NCI-H345 (cell line): ENCODE measurements around the gene GRIK4.

ENCODE experiments used
- DNase-seq: peaks from one replicate; lab custom pipeline; 2025; lab: John Stamatoyannopoulos, UW

GRIK4 gene

DNA sequence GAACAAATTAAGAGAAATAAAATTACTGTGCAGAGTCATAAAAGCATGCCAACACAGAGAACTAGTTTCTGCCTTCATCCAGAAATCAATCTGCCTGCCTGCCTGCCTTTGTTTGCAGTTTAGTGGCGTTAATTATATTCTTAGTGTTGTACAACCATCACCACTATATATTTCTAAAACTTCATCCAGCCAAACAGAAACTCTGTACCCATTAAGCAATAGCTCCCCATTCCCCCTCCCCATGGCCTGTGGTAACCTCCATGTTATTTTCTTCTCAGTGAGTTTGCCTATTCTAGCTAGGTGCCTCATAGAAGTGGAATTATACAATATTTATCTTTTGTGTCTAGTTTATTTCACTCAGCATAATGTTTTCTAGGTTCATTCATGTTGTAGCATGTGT, 329.1 kb downstream of the GRIK4 start:
- no peak for DNase-seq

DNA sequence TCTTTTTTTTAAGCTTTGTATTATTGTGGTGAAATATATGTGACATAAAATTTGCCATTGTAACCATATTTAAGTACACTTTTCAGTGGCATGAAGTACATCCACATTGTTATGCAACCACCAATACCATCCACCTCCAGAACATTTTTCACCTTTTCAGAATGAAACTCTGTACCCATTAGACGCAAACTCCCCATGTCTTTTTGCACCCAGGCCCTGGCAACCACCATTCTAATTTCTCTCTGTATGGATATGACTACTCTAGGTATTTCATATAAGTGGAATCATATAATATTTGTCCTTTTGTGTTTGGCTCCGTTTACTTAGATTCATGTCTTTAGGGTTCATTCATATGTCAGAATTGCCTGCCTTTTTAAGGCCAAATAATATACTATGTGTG, 329.5 kb downstream of the GRIK4 start:
- no peak for DNase-seq

DNA sequence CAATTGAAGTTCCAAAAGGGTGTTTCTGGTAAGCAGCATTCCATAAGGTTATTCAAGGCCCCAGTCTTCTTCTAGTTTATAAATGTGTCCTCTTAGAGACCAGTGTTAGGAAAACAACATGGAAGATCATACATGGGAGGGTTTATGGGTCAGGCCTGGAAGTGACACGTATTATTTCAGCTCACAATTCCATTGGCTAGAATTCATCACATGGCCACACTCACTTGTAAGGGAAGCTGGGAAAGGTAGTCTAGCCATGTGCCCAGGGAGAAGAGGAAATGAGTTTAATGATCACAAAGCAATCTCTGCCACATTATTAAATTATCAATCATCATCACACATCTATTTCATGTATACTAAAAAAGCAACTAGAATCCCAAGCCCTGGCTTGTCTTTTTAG, 330.6 kb downstream of the GRIK4 start:
- no peak for DNase-seq

DNA sequence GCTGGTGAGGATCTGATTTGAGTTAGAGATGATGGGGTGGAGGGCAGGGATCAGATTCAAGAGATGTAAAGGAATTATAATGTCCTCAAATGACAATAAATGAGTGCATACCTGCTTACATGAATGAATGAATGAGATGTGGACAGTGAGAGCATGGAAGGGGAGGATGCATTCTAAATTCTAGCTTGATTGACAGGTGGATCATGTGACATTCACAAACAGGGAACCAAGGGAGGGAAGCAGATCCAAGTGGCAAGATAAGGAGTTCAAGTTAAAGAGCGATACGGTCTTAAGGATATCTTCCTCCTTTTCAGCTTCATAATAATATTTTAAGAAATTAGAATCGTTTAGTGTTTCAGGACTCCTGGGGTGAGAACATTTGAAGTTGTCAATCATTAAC, 341.9 kb downstream of the GRIK4 start:
- no peak for DNase-seq

DNA sequence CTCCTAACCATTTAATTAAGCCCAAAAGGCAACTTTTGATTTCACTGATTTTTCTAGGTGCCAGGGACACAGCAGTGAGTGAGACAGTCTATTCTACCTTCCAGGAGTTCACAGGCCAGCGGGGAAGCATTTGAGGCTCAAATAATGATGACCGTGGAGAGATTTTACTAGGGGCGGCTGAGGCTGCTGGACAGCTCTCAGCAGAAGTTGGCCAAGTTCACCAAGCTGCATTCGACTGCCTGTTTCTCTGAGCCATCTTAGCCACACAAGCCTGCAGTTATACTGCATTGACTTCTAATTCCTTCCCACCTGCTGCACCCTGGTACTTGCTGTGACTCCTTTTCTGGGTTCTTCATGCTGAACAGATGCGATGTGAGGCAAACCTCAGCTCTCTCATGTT, 343.4 kb downstream of the GRIK4 start:
- DNase-seq: no peak

DNA sequence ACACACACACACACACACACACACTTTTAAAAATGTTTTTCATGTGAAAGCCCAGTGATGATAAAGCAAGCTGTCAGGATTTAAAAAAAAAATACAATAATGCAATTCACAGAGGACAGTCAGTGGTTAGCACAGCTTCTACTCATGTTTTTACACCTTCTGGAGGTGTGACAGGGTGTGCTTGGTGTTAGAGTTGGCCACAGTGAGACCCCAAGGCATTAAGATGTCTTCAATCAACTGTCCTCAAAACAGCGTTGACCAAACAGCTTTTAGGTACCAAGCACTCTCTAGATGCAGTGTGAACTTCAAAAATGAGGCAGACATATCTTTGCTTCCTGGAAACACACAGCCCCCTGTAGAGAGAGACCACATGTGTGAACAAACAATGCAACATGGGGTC, 346.0 kb downstream of the GRIK4 start:
- no peak for DNase-seq

DNA sequence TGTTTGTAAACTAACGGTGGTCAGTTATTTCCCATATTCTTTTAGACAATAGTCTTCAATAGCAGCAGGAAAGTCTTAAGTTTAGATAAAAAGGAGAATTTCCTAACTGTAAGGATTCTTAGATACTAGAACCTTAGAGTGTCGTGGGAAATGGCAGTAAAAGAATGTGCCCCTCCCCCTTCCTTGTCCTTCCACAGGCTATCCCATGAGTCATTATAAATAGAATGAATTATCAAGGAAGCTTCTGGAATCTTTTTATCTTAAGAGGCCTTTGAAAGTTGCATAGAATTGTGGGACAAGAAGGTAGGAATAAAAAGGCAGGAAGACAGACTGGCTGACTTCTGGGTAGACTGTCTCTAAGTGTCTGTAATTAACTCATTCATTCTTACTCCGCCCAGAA, 347.2 kb downstream of the GRIK4 start:
- no peak for DNase-seq

DNA sequence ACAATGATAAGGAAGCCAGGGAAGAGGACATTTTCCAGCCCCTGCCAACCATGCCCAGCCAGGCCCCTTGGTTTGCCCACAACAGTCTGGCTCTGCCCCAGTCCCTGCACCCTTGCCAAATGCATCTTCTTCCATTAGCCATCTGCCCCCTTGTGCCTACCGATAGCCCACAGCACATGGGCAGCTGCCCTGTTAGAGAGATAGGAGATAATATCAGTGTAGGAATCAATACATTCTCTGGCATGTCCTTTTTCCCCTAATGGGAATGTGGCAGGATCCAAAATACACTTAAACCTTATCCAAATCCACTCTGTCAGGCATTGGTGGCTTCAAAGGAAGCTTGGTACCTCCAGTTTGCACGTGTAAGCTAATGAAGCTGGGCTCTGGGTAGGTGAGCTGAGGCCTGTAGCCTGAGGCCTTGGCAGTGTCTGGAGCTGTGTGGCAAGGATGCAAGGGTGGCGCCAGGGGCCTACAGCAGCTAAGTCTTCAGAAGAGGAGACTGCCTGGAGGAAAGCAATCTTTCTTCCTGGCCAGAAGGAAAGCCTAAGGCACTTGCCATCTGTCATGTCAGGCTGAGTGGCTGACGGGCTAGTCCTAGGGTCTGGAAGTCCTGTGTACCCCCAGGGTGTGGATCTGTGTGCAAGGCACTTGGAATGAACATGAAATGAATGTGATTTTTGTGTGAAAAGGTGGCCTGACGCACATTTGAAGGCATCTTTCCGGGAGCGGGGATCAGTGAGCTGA, 348.2 kb downstream of the GRIK4 start:
- DNase-seq: no peak

DNA sequence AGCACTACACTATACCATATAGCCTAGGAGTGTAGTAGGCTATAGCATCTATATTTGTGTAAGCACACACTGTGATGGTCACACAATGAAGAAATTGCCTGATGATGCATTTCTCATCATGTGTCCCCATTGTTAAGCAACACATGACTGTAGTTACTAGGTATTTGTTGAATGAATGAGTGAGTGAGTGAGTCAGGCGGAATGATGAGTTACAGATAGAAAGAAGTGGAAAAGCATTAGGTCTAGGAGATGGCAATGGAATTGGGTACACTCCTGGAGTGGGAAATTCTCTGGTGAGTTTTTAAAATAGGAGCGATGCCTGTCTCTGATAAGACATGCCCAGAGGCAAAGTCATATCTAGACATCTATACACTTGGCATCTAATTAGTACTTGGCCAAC, 351.8 kb downstream of the GRIK4 start:
- DNase-seq: no peak

DNA sequence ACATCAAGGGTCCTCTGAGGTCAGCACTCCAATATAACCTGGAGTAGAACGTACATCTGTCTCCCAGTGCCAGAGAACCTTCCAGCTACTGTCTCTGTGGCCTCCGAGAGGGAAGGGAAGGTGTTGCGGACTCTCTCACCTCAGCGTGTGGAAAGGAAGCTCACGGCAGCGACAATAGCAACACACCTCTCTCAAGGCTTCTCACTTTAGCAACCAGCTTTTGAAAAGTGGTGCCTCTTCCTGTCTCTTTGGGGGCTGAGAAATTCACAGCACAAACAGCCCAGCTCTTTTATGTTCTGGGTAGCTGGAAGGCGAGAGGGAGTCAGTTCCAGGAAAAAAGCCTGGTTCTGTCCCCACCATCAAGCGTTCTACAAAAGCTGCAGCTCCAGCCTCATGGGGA, 355.5 kb downstream of the GRIK4 start:
- DNase-seq: no peak

DNA sequence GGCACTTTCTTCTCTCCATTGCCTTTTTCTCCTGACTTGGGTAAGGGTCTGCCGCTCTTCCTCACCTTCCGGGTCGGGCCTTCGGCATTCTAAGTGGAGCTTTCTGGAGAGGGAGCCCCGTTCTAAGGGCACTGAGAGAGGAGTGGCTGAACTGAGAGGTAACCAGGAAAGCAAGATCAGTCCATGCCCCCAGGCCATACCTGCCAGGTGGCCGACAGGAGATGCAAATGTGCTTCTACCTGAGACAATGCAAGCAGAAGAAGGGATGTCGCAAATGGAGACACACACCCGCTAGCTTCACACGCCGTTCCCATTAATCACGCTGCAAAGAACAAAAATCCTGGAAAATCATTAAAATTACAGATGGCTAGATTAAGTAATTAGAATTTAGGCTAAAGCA, 356.0 kb downstream of the GRIK4 start:
- peak; percentile 12 for DNase-seq

DNA sequence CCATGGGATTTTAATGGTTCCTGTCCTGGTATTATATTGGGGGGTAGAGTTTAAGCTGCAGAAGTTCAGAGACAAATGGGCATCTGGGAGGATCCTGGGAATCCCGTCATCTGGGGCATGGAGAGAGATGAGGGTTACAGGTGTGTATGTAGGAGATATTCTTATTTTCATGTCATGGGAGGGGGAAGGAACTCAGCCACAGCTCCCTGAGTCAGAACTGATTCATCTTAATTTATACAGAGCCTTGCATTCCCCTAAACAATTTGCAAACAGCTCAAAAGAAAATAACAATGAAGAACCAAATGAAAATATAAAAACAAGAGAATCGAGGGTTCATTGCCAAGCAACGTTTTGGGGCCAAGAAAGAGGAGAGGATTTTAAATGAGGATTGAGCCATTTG, 356.4 kb downstream of the GRIK4 start:
- no peak for DNase-seq

DNA sequence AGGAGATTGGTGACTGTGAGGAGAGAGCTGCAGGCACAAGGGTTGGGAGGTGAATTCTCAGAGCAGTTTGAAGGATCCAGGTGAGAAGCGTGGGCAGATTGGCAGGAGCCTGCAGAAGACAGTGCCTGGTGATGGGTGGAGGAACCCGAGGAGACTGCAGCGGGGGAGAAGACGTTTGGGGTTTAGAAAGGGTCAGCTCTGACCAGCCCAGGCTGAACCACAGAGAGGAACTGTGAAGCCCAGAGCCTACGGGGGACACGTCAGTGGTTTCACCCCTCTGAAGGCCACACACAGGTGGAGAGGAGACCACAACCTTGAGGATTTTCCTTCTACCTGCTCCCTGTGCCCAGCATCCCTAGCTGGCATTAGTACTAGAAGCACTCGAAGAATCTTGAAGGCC, 357.5 kb downstream of the GRIK4 start:
- no peak for DNase-seq

DNA sequence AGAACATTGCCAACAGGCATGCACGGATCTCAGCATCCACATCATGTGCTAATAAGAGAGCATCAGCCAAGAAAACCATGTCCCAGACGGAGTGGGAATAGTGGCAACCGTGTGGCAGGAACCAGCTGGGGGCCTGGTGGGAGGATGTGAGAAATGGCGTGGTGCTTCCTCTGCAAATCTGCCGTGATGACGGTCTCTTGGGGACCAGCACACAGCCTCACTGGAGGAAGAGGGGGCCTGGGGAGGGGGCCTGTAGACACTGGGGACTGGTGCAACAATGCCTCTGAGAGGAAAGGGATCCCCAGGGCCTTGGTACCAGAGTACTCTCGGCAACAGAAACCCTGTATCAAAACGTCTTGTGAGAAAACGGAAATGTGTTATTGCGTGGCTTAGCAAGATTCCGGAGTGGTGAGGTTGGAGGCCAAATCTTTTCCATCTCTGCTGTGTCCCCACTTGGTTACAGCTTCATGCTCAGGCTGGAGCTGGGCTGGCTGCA, 358.0 kb downstream of the GRIK4 start:
- no peak for DNase-seq

DNA sequence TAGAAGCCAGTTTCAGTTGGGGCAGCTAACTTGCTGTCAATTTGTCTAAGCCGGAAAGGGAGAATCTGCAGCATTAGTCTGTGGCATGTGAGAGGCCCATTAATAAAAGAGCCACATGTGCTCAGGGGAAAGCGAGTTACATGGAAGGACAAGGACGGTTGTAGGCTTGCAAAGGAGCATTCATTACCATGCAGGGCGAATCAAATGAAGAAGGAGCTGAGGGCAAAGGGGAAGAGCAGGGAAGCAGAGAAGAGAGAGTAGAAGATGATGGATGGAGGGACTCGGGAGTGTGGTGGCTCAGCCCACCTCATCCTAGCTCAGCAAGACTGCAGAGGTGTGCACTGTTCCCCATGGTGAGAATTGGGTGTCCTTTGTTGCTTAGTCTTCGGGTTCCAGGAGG, 359.6 kb downstream of the GRIK4 start:
- DNase-seq: no peak

DNA sequence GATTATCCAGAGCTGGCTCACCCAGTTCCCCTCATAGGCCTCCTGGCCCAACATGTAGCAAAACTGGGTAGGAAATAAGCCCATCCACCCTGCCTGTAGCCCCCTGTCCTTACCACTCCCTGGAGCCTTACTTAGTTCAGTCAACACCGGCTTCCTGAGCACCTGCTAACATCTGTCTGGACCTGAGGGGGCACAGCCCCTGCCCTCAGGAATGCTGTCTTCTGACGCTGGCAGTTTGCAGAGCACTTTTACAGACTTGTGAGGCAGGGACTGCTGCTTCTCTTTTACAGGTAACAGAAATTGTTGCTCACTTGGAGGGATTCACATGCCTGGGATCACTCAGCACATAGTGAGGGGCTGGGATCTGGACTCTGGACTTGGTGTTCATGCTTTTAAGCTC, 360.4 kb downstream of the GRIK4 start:
- DNase-seq: no peak

DNA sequence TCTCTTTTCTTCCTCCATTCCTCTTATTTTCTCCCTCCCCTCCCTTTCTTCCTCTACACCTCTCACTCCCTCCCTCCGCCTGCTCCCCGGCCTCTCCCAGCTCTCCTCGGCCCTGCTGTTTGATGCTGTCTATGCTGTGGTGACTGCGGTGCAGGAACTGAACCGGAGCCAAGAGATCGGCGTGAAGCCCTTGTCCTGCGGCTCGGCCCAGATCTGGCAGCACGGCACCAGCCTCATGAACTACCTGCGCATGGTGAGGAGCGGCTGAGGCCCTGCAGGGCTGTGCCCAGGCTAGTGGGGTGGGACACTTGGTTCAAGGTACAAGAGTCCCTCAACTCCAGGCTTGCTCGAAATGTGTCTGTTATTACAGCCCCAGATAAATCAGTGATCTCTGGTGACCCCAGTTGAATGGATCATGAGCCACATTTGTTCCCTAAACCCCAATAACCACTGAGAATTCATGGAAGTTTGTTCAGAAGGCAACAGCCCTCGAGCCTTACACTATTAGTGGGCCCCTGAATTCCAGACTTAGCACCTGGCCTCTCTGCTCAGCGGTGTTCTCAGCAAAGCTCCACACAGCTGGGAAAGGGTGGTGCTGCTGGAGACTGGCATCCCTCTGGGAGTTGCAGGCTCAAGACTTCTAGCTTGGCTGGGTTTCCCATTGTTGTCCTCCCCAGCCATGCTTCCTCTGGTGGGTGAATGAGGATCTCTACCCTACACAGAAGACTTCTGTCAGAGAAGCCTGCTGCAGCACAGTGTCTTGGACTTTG, 362.6 kb downstream of the GRIK4 start:
- no peak for DNase-seq

DNA sequence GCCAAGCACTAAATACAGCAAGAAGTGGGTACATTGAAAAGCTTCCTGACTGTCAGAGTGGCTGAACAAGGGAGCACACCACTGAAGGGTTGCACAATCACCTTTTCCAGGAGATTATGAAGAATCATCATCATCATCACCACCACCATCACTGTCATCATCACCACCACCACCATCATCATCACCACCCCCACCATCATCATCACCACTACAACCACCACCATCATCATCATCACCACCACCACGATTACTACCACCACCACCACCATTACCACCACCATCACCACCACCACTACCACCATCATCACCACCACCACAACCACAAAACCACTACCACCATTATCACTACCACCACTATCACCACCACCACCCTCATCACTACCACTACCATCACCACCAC, 364.4 kb downstream of the GRIK4 start:
- DNase-seq: no peak

DNA sequence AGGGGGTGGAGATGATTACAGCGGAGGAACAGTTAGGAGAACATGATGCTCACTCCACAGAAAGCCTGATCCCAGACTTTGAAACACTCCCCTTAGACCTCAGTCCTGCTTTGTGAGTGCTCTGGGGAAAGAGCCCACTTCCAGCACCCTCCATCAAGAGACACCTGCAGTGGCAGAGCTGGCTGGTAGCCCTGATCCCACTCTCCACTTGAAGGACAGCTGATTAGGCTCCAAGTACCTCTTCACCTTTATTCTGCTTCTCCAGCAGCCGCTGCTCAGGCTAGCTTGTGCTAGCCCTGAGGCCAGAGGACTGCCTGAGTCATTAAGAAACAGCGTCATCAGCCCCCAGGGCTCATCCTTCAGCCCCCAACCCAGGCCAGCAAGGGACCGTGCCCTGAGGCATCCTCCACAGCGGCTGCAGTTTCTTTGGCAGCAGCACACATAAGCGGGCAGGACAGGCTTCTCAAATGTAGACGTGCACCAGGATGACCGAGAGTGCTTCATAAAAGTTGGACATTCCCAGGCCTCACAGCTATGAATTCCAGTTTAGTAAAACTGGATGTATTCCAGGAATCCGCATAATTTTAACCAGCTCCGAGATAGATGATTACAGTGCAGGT, 366.3 kb downstream of the GRIK4 start:
- peak; percentile 87 for DNase-seq

DNA sequence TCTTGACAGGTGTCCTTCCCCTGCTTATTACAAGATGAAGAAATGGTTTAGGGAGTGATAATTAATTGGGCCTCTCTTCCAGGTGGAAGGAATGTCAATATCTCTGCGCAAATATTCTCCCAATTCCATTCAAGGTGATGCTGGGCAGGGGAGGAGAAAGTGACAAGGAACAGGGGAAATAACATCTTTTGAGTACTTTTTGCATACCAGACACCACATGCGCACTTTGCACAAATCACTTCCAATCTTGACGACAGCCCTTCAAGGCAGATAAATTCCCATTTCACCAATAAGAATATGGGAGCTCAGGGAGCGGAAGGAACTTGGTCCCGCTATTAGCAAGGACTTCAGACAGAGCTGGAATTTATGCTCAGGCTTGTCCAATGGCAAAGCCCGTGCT, 367.2 kb downstream of the GRIK4 start:
- no peak for DNase-seq

DNA sequence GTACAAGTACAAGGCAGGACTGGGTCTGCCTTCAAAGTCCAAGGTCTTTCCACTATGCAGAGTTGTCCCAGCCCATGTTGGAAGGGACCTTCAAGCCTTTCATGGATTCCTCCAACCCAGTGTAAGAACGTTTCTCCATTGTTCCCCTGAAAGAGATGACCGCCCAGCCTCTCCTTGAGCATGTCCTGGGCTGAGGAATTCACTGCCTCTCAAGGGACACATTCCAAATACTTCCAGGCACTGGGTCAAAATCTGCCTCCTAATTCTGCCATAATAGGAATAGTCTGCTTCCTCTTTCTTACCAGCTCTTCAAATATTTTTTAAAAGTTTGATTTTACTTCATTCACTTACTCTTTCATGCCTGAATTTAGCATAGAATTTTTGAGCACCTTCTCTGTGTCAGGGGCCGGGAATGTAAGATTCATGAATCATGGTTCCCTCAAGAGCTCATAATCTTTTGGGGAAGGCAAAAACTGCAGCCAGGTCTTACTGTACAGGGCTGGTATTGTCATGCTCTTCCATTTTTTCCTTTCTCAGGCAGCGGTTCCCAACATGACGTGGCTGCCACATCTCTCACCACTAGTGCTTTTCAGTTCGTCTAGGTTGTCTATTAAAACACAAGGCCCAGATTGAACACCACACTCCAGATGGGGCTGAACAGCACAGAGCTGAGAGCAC, 369.1 kb downstream of the GRIK4 start:
- DNase-seq: no peak

DNA sequence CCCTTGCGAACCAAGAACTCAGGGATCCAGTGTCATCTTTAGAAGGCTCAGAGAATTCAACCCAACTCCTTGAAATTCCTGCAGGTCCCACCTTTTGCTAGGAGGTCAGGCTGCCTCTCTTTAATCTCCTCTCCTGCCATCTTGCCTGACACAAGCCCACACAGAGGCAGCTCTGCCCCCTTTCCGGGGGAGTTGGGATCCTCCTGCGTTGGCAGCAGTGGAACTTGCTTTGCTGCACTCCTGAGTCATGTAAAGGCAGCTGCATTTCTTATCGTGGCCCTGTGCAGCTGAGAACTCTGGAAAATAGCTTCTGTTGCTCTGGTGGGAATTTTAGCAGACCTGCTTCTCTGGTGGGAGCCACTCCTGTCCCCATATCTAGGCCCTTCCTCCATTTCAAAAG, 370.0 kb downstream of the GRIK4 start:
- no peak for DNase-seq

DNA sequence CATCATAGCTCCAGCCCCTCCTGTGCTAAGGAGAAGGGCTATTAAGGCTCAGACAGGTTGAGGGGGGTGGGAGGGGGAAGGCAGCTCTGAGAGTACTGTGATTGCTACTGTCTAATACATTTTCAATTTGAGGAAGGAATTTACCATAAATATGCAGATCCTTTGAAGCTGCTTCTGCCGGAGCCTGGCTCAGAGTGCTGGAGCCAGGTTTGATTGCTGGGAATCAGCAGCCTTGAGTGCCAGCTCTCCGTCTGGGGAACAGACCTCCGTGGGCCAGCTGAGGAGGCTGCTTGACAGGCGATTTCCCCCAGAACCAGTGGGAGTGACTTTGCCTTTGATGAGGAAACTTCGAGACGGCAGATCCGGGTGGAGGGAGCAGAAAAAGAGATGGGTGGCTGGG, 370.6 kb downstream of the GRIK4 start:
- no peak for DNase-seq
